NB4 (cell line): ENCODE measurements around the gene RTN4IP1.

Source experiments
- DNase-seq: peaks from one replicate; pipeline ENCODE4 v3.0.0; 2010; ENCODE audit warnings: low read depth
- H3K4me3 ChIP-seq: one replicate; pipeline ENCODE4 v1.5.1; 2011; ENCODE audit warnings: mild to moderate bottlenecking, low read depth, low read length, moderate library complexity
- MAX ChIP-seq: IDR thresholded peaks from 2 replicates; pipeline ENCODE4 v1.6.1; 2011; ENCODE audit warnings: low read depth, low read length
- MYC ChIP-seq: IDR thresholded peaks from 2 replicates; pipeline ENCODE4 v1.6.1; 2011; ENCODE audit warnings: low read depth, low read length
- POLR2A ChIP-seq: IDR thresholded peaks from 2 replicates; pipeline ENCODE4 v1.6.1; 2011; ENCODE audit warnings: mild to moderate bottlenecking; ENCODE audit not compliant: insufficient read length; ENCODE audit errors: extremely low read depth
- TF ChIP-seq, protein P1 (sequence below): IDR thresholded peaks from one replicate; pipeline ENCODE4 v1.5.1; 2012; ENCODE audit warnings: low read depth, low read length

RTN4IP1 gene

DNA sequence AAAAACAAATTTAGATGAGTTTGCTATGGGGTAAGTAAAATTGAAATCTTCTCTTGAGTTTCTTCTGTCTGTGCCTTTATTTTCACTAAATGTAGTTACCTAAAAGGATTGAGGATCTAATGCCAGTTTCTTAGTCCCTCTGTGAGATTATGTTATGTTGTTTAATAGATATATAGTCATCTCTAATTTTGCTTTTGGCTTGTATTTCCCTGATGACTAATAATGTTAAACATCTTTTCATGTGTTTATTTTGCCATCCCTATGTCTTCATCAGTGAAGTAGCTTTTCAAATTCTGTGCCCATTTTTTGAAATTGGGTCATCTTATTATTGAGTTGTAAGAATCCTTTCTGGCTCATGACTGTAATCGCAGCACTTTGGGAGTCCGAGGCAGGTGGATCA lies 13.8 kb upstream of the RTN4IP1 start:
- no peak overlapping the region for H3K4me3 ChIP-seq
- no peak for DNase-seq
- TF ChIP-seq MYC (no peak), MAX (no peak), POLR2A (no peak)
- TF ChIP-seq, protein P1, sequence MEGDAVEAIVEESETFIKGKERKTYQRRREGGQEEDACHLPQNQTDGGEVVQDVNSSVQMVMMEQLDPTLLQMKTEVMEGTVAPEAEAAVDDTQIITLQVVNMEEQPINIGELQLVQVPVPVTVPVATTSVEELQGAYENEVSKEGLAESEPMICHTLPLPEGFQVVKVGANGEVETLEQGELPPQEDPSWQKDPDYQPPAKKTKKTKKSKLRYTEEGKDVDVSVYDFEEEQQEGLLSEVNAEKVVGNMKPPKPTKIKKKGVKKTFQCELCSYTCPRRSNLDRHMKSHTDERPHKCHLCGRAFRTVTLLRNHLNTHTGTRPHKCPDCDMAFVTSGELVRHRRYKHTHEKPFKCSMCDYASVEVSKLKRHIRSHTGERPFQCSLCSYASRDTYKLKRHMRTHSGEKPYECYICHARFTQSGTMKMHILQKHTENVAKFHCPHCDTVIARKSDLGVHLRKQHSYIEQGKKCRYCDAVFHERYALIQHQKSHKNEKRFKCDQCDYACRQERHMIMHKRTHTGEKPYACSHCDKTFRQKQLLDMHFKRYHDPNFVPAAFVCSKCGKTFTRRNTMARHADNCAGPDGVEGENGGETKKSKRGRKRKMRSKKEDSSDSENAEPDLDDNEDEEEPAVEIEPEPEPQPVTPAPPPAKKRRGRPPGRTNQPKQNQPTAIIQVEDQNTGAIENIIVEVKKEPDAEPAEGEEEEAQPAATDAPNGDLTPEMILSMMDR = no peak

- no peak for TF ChIP-seq MAX
- no peak for TF ChIP-seq MYC
- TF ChIP-seq, protein P1 = no peak
- TF ChIP-seq POLR2A = no peak
- DNase-seq = no peak
- no peak overlapping the region for H3K4me3 ChIP-seq
Measured at GRCh38 chr6:106642476-106642875, 13.2 kb upstream of the RTN4IP1 start.

DNA sequence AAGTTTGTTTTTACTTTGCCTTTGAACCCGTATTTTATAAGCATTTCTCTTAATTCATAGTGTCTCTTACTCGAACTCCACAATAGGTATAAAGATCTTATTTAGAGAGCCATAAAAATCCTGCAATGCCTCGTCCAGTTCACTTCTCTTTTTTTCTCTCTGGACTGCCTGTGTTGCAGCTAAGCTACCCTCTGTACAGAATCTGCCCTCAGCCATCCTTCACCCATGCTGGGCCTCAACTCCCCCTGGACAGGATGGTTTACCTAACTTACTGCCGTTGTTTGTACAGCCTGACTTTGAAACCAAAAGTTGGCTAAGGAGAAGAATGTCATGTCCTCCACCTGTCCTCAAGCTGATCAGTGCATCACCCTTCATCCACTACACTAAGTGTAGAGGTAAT lies 10.5 kb upstream of the RTN4IP1 start:
- TF ChIP-seq, protein P1 = no peak
- no peak for TF ChIP-seq POLR2A
- TF ChIP-seq MAX = no peak
- TF ChIP-seq MYC = no peak
- H3K4me3 ChIP-seq = no peak overlapping the region
- no peak for DNase-seq

DNA sequence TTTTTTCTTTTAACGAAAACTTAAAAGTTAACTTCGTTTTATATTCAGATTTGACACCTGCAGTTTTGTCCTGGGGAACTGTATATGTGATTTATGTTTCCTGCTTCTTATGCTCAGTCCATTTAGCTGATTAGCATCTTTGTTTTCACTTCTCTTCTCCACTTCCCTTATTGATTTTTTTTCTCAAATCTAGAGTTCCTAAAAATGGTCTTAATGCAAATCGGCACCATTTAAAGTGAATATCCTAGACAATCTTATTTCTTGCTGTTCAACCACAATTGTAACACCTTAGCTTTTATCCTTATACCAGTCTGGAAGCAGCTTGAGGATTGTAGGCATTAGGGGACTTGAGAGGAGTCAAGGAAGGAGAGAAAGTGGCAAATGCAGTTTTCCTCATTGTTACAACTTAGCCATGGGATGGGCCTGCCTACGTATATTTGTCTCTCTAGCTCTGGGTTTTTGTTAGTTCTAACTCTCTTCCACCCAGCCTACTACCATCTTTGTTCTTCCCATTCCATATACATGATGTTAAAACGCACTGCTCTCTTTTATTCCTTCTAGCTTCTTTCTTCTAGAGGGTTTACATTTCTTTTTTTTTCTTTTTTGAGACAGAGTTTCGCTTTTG lies 8.5 kb upstream of the RTN4IP1 start:
- TF ChIP-seq MYC (no peak), MAX (no peak), POLR2A (no peak)
- TF ChIP-seq, protein P1 = no peak
- H3K4me3 ChIP-seq = no peak overlapping the region
- no peak for DNase-seq

- no peak for DNase-seq
- TF ChIP-seq, protein P1 = no peak
- TF ChIP-seq MYC = no peak
- no peak for TF ChIP-seq MAX
- TF ChIP-seq POLR2A = no peak
- no peak overlapping the region for H3K4me3 ChIP-seq
Measured at GRCh38 chr6:106637051-106637716, 7.9 kb upstream of the RTN4IP1 start.

- no peak for TF ChIP-seq MYC
- TF ChIP-seq MAX = no peak
- TF ChIP-seq POLR2A = no peak
- TF ChIP-seq, protein P1 = no peak
- DNase-seq = no peak
- no peak overlapping the region for H3K4me3 ChIP-seq
Measured at GRCh38 chr6:106634565-106634964, 5.3 kb upstream of the RTN4IP1 start.
